Measurements from ENCODE around the gene ADIPOR1.
"Not testable (repeated sequence)": the region's sequence is repeated elsewhere in the genome, so short reads cannot be mapped to it uniquely, and the experiment has no call there.

The ADIPOR1 gene

DNA sequence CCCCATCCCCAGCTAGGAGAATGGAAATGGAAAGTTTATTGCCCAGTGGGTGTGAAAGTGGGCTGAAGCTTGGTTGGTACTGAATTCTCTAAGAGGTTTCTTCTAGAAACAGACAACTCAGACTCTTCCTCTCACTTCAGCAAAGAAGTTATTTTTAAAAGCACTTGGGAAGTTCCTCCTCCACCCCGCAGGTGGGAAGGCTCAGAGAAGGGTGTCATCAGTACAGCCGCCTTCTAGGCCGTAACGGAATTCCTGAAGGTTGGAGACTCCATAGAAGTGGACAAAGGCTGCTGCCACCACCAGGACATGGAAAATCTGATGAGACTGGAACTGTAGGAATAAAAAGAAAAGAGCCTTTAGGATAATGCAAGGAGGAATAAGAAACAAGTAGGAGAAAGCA lies 16.7 kb downstream of the ADIPOR1 start:
- H3K36me3 ChIP-seq = peaks cover 74% of the 10 kb centered on the region
- no peak overlapping the region for H3K4me2 ChIP-seq
- H3K27ac ChIP-seq = no peak overlapping the region
- no peaks in the 10 kb centered on the region for H3K9me3 ChIP-seq
- no peaks in the 10 kb centered on the region for H3K27me3 ChIP-seq
- 0 out of 2 replicates have a peak, but pooled peaks cover 3% of the 10 kb centered on the region for H4K20me1 ChIP-seq
- H3K4me3 ChIP-seq = no peak overlapping the region
- no peaks in the 10 kb centered on the region for H3K4me1 ChIP-seq
- no peak for TF ChIP-seq Cebpa-rat (IDR thresholded peaks at IDR 0.05)
- H3K9ac ChIP-seq = no peak overlapping the region

DNA sequence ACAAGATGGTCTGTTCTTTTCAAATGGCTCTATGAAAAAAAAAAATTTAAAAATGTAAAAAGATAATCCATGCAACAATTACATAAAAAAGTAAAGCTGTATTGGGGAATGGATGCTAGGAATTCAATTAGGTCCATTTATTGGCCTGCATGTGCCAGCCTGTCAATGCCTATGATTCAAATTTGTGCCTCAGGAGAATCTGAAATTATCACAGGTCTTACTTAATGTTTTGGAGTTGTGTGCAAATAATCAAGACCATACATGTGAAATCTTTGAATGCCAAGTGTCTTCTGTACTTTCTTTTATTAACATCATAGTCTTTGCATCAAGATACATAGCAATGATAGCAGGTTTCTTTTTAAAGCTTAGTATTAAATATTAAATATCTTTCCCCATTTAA lies 17.6 kb downstream of the ADIPOR1 start:
- peaks cover 66% of the 10 kb centered on the region for H3K36me3 ChIP-seq
- H3K9ac ChIP-seq = no peak overlapping the region
- H3K4me2 ChIP-seq = no peak overlapping the region
- H3K27ac ChIP-seq = no peak overlapping the region
- no peaks in the 10 kb centered on the region for H4K20me1 ChIP-seq
- no peak for TF ChIP-seq Cebpa-rat (IDR thresholded peaks at IDR 0.05)
- no peak overlapping the region for H3K4me3 ChIP-seq
- no peaks in the 10 kb centered on the region for H3K27me3 ChIP-seq
- H3K9me3 ChIP-seq = no peaks in the 10 kb centered on the region
- H3K4me1 ChIP-seq = no peaks in the 10 kb centered on the region

- no peak overlapping the region for H3K27ac ChIP-seq
- peaks cover 45% of the 10 kb centered on the region for H3K36me3 ChIP-seq
- no peak for TF ChIP-seq Cebpa-rat (IDR thresholded peaks at IDR 0.05)
- no peak overlapping the region for H3K4me3 ChIP-seq
- no peaks in the 10 kb centered on the region for H4K20me1 ChIP-seq
- no peak overlapping the region for H3K4me2 ChIP-seq
- no peaks in the 10 kb centered on the region for H3K27me3 ChIP-seq
- no peaks in the 10 kb centered on the region for H3K4me1 ChIP-seq
- no peaks in the 10 kb centered on the region for H3K9me3 ChIP-seq
- H3K9ac ChIP-seq = no peak overlapping the region
These were observed 19.7 kb downstream of the ADIPOR1 start for GRCh38 chr1:202938287-202938925.

DNA sequence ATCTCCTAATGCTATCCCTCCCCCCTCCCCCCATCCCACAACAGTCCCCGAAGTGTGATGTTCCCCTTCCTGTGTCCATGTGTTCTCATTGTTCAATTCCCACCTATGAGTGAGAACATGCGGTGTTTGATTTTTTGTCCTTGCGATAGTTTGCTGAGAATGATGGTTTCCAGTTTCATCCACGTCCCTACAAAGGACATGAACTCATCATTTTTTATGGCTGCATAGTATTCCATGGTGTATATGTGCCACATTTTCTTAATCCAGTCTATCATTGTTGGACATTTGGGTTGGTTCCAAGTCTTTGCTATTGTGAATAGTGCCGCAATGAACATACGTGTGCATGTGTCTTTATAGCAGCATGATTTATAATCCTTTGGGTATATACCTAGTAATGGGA lies 21.7 kb downstream of the ADIPOR1 start:
- not testable (repeated sequence) for H3K4me3 ChIP-seq, H3K9ac ChIP-seq, H3K9me3 ChIP-seq, H3K27ac ChIP-seq, H3K4me1 ChIP-seq, H3K27me3 ChIP-seq, H4K20me1 ChIP-seq, H3K4me2 ChIP-seq
- peaks cover 25% of the 10 kb centered on the region for H3K36me3 ChIP-seq

GRCh38 chr1:202935844-202936243 lies 22.3 kb downstream of the ADIPOR1 start:
- no peak overlapping the region for H3K4me2 ChIP-seq
- H3K9ac ChIP-seq = no peak overlapping the region
- no peak overlapping the region for H3K4me3 ChIP-seq
- no peaks in the 10 kb centered on the region for H3K9me3 ChIP-seq
- H3K36me3 ChIP-seq = peaks cover 19% of the 10 kb centered on the region
- no peaks in the 10 kb centered on the region for H3K4me1 ChIP-seq
- no peaks in the 10 kb centered on the region for H3K27me3 ChIP-seq
- no peak overlapping the region for H3K27ac ChIP-seq
- no peak for TF ChIP-seq Cebpa-rat (IDR thresholded peaks at IDR 0.05)
- H4K20me1 ChIP-seq = no peaks in the 10 kb centered on the region

DNA sequence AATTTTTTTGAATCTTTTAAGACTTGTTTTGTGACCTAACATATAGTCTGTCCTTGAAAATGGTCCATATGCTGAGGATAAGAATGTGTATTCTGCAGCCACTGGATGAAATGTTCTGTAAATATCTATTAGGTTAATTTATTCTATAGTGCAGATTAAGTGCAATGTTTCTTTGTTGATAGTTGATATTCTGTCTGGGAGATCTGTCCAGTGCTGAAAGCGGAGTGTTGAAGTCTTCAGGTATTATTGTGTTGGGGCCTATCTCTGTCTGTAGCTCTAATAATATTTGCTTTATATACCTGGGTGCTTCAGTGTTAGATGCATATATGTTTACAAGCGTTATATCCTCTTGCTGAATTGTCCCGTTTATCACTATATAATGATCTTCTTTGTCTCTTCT lies 23.4 kb downstream of the ADIPOR1 start:
- H4K20me1 ChIP-seq = no peaks in the 10 kb centered on the region
- no peak for TF ChIP-seq Cebpa-rat (IDR thresholded peaks at IDR 0.05)
- no peaks in the 10 kb centered on the region for H3K4me1 ChIP-seq
- no peak overlapping the region for H3K4me3 ChIP-seq
- no peaks in the 10 kb centered on the region for H3K27me3 ChIP-seq
- H3K9ac ChIP-seq = no peak overlapping the region
- H3K36me3 ChIP-seq = peaks cover 8% of the 10 kb centered on the region
- H3K27ac ChIP-seq = no peak overlapping the region
- H3K4me2 ChIP-seq = no peak overlapping the region
- no peaks in the 10 kb centered on the region for H3K9me3 ChIP-seq

- no peaks in the 10 kb centered on the region for H3K9me3 ChIP-seq
- H4K20me1 ChIP-seq = no peaks in the 10 kb centered on the region
- no peaks in the 10 kb centered on the region for H3K36me3 ChIP-seq
- TF ChIP-seq Cebpa-rat (IDR thresholded peaks at IDR 0.05) = no peak
- H3K4me2 ChIP-seq = no peak overlapping the region
- H3K27me3 ChIP-seq = no peaks in the 10 kb centered on the region
- H3K4me3 ChIP-seq = no peak overlapping the region
- H3K9ac ChIP-seq = no peak overlapping the region
- no peak overlapping the region for H3K27ac ChIP-seq
- H3K4me1 ChIP-seq = no peaks in the 10 kb centered on the region
These were observed 25.6 kb downstream of the ADIPOR1 start for GRCh38 chr1:202932476-202932875.

DNA sequence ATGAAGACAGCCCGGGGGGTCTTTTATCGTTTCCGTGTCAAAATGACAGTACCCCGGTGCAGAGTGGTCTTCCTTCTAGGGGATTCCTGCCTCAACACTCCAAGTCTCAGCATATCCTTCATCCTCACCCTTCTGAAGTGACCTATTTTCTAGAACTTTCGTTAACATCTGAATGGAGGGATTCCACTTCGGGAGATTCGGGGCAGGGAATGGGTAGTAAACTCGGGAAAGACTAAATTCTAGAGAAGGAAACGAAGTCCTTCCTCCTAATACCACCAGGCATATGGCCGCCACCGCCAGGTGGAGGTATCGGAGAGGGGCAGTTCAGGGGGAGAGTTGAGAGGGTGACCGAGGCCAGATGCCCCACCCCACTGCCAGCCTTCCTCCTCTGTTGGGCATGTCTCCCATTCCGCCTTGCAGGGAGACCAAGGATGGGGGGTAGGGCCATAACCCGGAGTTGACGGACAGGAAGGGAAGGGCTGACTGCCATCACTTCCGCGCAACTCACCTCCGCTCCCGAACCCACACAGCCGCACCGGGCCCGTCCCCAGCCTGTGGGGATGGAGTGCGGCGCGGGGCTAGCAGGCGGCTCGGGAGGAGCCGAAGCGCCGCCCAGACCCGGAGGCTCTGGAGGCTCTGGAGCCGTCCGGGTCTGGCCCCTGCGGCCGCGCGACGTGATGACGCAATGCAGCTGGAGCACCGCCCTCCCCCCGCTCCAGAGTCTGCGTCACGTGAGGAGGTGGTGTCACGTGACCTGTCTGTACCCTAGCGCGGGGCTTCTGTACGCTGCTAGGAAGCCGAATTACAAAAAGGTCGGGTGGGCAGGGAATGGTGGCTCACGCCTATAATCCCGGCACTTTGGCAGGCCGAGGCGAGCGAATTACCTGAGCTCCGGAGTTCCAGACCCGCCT lies 31.3 kb downstream of the ADIPOR1 start, which contains the start of gene KLHL12:
Gene KLHL12 (minus strand): TSS at position 654 of the 911 bp plus-strand sequence. CDS start 2,072 bp downstream, outside the sequence.
- H3K4me3 ChIP-seq = peak within 1 kb of the TSS; percentile 90
- TF ChIP-seq Cebpa-rat (IDR thresholded peaks at IDR 0.05) = peak; percentile 98
- no peaks in the 10 kb centered on the region for H3K9me3 ChIP-seq
- peaks cover 27% of the 10 kb centered on the region for H3K4me1 ChIP-seq
- H3K9ac ChIP-seq = peak within 1 kb of the TSS; percentile 84
- H4K20me1 ChIP-seq = no peaks in the 10 kb centered on the region
- peaks cover 22% of the 10 kb centered on the region for H3K36me3 ChIP-seq
- peak within 1 kb of the TSS; percentile 82 for H3K27ac ChIP-seq
- H3K27me3 ChIP-seq = no peaks in the 10 kb centered on the region
- peak within 1 kb of the TSS; percentile 94 for H3K4me2 ChIP-seq

- no peak overlapping the region for H3K27ac ChIP-seq
- H4K20me1 ChIP-seq = no peaks in the 10 kb centered on the region
- H3K4me1 ChIP-seq = peaks cover 27% of the 10 kb centered on the region
- peak overlapping the region; percentile 0; the same call in 1 of the 2 replicates for H3K9ac ChIP-seq
- H3K4me3 ChIP-seq = no peak overlapping the region
- H3K27me3 ChIP-seq = no peaks in the 10 kb centered on the region
- no peak for TF ChIP-seq Cebpa-rat (IDR thresholded peaks at IDR 0.05)
- H3K9me3 ChIP-seq = no peaks in the 10 kb centered on the region
- H3K4me2 ChIP-seq = 0 out of 2 replicates have a peak overlapping the region, but pooled peaks have one; percentile 11
- H3K36me3 ChIP-seq = peaks cover 42% of the 10 kb centered on the region
These were observed 34.6 kb downstream of the ADIPOR1 start for GRCh38 chr1:202923533-202923932.

- Histone ChIP-seq H3K27me3 (no peaks in the 10 kb centered on the region), H3K9me3 (no peaks in the 10 kb centered on the region), H3K27ac (no peak overlapping the region), H4K20me1 (no peaks in the 10 kb centered on the region), H3K36me3 (peaks cover 75% of the 10 kb centered on the region), H3K4me1 (peaks cover 17% of the 10 kb centered on the region), H3K9ac (no peak overlapping the region), H3K4me2 (no peak overlapping the region), H3K4me3 (no peak overlapping the region)
- TF ChIP-seq Cebpa-rat (IDR thresholded peaks at IDR 0.05) = no peak
These were observed 38.5 kb downstream of the ADIPOR1 start for GRCh38 chr1:202919615-202920014.
